Mammary epithelial cell (primary cell): ENCODE results near the gene RFX3.

ENCODE experiments used
- CTCF ChIP-seq, 2 donors: IDR thresholded peaks in 1 of 2; conservative IDR thresholded peaks in 1 of 2; 2 replicates each; pipeline ENCODE4 v1.5.1; 2011 to 2012; ENCODE audit warnings: inconsistent platforms in 2 of 2, low read length in 2 of 2, mild to moderate bottlenecking in 2 of 2, control low read depth in 1 of 2, low read depth in 1 of 2; ENCODE audit not compliant: insufficient read depth in 1 of 2; ENCODE audit errors: extremely low read depth in 1 of 2
- EZH2 ChIP-seq: IDR thresholded peaks from 2 replicates; pipeline ENCODE4 v1.6.1; 2012; ENCODE audit warnings: low read length, inconsistent platforms, borderline replicate concordance

GRCh38 chr9:3244963-3245653 is 280.7 kb downstream of the RFX3 start:
- no peak for TF ChIP-seq CTCF (conservative IDR thresholded peaks at IDR 0.05 in 1 of 2, IDR thresholded peaks at IDR 0.05 in 1 of 2; ENCODE audit: extremely low read depth in 1 of 2, insufficient read depth in 1 of 2, low read depth in 1 of 2, low read length in 2 of 2)
- no peak for TF ChIP-seq EZH2
